Measurements from ENCODE around the gene AKT3.

GRCh38 chr1:243582326-243582725 is 267.7 kb downstream of the AKT3 start:
- TF ChIP-seq CEBPB (IDR thresholded peaks at IDR 0.05; ENCODE audit: low read depth, low read length): no peak
- TF ChIP-seq KDM1A (IDR thresholded peaks at IDR 0.05; ENCODE audit: borderline replicate concordance, low read length): no peak
- no peak for TF ChIP-seq EZH2 (IDR thresholded peaks at IDR 0.05; ENCODE audit: low read depth, low read length, severe bottlenecking)
- no peak for TF ChIP-seq EGR1 (IDR thresholded peaks at IDR 0.05; ENCODE audit: borderline replicate concordance, low read depth, low read length)
- no peak for TF ChIP-seq SRF (IDR thresholded peaks at IDR 0.05; ENCODE audit: low read depth, low read length)
- no peak for TF ChIP-seq RAD21 (IDR thresholded peaks at IDR 0.05 in 1 of 2, conservative IDR thresholded peaks at IDR 0.05 in 1 of 2; ENCODE audit: low read depth in 2 of 2, low read length in 2 of 2)
- no peak for TF ChIP-seq CTCF (IDR thresholded peaks at IDR 0.05; ENCODE audit: control extremely low read depth in 1 of 3, insufficient read depth in 1 of 3, low read depth in 1 of 3, low read length in 3 of 3)
- no peak for TF ChIP-seq POLR2AphosphoS5 (IDR thresholded peaks at IDR 0.05; ENCODE audit: low read depth, low read length)
- TF ChIP-seq SP1 (IDR thresholded peaks at IDR 0.05; ENCODE audit: low read depth, low read length): no peak
- TF ChIP-seq HDAC6 (IDR thresholded peaks at IDR 0.05; ENCODE audit: low read depth, low read length): no peak
- TF ChIP-seq TAF7 (optimal IDR thresholded peaks at IDR 0.05; ENCODE audit: borderline replicate concordance, low read depth, low read length): no peak

All from H1 (cell line).